Stimulated activated CD8-positive, alpha-beta memory T cell treated with anti-CD3 and anti-CD28 coated beads, Interleukin-15, amount 100 ng/mL, for 24 hours (primary cell): ENCODE measurements around the gene DHRS12.

Source experiments
- DNase-seq: peaks from one replicate; pipeline ENCODE4 v3.0.0-alpha.2; 2020; ENCODE audit warnings: low read depth

Gene DHRS12

GRCh38 chr13:51781246-51782022 is 22.5 kb downstream of the DHRS12 start:
- no peak for DNase-seq

DNA sequence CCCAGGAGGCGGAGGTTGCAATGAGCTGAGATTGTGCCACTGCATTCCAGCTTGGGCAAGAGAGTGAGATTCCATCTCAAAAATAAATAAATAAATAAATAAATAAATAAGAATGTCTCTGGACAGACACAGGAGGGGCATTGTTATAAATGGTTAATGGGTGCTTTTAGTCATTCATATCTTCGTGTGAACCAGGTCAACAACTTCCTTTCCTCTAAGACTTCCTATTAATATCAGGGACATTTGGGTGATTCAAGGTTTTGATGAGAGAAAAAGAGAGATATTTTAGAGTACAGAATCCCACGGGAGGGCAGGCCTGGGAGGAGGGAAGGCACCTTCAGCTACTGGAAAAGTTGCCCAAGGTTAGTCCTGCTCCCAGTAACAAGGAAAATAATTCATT is 23.9 kb downstream of the DHRS12 start:
- no peak for DNase-seq

DNA sequence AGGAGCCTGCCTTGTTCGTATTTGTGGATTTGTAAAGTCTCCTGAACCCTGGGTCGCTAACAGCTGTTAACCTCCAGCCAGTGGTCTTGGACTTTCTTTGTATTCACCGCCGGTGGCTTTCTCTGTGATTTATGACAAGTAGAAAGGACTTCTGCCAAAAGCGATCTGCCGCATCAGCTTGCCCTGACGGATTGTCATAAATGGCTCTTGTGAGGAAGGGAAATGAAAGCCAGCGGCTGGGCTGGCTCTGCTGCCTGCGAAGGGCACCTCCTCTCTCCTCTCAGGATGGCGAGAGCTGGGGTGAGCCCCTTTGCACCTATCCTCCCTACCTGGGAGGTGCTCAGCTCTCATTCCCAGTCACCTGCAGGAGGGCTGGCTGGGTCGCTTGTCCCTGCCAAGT is 25.6 kb downstream of the DHRS12 start:
- no peak for DNase-seq

DNA sequence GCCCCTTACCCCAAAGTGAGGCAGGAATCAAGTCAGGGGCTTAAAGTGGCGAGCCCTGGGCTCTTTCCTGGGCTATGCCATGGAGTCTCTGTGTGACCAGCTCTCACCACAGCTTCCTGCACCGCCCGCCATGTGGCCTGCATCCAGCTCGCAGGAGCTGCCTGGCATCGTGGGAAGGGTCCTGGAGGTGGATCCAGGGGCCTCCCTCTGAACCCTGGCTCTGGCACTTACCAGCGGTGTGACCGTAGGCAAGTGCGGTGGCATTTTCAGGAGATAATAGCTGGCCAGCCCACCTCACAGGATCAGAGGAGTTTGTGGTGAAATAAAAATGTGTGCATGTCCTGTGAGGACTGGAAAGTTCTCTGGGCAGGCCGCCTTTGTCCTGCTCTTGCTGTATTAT is 26.0 kb downstream of the DHRS12 start:
- DNase-seq = no peak

DNA sequence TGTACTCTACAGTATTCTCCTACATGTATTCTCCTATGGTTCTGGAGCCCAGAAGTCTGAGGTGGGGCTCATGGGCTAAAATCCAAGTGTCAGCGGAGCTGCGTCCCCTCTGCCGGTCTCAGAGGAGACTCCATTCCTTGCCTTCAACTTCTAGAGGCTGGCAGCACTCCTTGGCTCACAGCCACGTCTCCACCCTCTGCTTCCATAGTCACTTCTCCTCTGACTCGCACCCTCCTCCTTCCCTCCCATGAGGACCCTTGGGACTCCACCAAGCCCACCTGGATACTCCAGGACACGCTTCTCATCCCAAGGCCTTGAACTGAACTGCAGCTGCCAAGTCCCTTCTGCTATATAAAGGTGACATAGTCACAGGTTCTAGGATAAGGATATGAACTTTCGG is 27.8 kb downstream of the DHRS12 start:
- no peak for DNase-seq

GRCh38 chr13:51773515-51773914 is 30.4 kb downstream of the DHRS12 start:
- DNase-seq = no peak

GRCh38 chr13:51772781-51773180 is 31.2 kb downstream of the DHRS12 start:
- DNase-seq = no peak

GRCh38 chr13:51772105-51772455 is 31.9 kb downstream of the DHRS12 start:
- no peak for DNase-seq

GRCh38 chr13:51771418-51772104 is 32.4 kb downstream of the DHRS12 start:
- DNase-seq = no peak

- no peak for DNase-seq
Measured at GRCh38 chr13:51770681-51771417, 33.1 kb downstream of the DHRS12 start.

- no peak for DNase-seq
Measured at GRCh38 chr13:51770160-51770559, 33.8 kb downstream of the DHRS12 start.

DNA sequence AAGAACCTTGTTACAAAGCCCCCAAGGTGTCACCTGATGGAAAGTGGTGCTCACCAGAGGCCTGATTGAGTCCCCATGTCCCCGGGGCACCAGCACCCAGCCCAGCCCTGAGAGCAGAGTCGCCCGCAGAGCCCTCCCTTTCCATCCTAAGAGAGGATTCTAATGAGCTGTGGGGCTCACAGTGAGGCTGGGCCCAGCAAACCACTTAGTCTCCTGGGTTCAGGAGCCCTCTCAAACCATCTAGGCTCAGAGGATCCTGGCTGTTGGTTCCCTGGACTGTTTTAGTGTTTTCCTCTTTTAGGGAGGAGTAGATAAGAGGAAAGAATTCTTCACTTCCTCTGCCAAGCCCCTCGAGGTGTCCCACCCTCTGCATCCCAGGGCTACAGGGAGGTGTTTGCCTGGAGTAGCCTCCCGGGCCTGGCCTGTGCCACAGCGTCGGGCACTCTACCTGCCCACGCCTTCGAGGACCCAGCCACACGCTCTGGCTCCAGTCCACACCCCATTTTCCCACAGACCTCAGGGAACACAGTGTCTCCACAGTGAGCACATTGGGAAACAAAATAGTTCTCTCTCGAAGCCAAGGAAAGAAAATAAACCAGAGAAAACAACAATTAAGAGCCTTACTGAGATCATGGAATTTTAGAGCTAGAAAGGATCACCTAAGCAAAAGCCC is 34.4 kb downstream of the DHRS12 start:
- no peak for DNase-seq

- no peak for DNase-seq
Measured at GRCh38 chr13:51768976-51769375, 35.0 kb downstream of the DHRS12 start.

DNA sequence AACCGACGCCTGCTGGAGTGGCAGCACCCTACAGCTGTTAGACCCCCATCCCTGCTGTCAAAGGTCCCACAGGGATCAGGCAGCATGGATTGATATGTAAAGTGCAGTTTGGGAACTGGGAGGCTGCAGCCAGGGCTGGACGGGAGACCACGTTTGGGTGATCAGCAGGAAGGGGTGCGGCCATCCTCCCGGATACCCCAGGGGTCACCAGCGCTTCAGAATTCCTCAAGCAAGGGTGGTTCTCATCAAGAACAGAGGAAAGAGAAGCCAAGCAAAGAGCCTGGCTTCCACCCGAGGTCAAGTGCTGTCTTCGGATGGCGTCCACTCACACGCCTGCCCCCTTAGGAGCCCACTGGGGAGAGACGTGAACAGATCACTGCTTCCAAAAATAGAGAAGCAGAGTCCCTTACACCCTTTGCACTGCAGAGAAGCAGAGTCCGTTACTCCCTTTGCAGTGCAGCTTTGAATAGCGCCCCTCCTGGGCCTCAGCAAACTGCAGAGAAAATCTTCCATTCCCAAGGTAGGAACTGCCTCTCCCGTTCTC is 35.5 kb downstream of the DHRS12 start:
- DNase-seq = no peak

- no peak for DNase-seq
Measured at GRCh38 chr13:51767100-51767499, 36.9 kb downstream of the DHRS12 start.

DNA sequence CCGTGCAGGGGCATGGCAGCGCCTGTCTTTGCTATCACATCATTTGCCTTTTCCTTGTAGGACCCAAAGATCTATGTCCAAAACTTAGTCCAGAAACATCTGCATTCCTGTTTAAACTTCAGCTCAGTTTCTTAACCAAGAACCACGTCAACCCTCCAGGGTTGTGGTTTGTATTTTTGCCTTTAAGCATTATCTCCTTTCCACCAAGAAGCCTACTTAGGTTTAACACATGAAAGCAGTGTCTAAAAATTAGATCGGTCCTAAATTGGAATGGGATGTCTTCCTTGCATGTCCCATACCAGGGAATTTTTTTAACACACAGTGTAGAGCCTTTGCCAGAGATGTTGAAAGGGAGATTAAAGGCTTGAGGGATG is 38.8 kb downstream of the DHRS12 start:
- no peak for DNase-seq

GRCh38 chr13:51764184-51765141 is 39.5 kb downstream of the DHRS12 start:
- no peak for DNase-seq

DNA sequence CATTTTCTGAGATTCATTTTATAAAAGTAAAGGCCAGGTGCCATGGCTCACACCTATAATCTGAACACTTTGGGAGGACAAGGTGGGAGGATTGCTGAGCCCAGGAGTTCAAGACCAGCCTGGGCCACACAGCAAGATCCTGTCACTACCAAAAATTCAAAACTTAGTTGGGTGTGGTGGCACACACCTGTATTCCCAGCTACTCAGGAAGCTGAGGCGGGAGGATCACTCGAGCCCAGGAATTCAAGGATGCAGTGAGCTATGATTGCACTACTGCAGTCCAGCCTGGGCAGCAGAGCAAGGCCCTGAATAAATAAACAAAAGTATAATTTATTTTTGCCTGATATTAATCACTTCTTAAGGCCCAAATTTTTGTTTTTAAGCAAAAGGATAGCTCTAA is 40.5 kb downstream of the DHRS12 start:
- DNase-seq = no peak

DNA sequence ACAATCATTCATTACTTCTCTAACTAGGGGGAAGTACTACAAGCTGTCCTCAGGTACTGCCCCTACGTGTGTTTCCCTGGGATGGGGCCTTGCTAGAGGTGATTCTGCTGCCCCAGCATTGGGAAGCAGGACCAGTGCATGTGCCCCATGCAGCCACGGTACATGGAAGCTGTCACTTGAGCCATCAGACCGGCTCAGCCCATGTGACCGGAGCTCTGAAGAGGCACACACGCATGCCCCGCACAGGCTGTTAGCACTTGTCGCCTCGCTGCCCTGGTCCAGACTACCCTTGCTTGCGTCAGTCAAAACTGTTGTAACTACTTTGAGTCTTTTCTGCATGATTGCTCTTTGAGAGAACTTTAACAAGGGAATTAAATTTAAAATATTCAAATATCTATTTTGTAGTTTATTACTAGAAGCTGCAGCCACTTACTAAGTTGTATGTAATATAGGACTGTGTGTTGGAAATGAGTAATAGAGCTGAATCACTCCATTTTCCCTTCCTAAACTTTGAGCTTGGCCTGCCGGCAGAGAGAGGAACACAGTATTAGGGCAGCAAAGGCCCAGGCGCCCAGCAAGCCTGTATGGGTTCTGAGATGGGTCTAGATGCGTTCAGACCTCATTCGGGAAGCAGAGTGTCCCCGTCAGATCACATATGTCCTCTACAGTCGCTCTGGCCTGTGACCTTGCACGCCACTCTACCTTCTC is 42.2 kb downstream of the DHRS12 start:
- DNase-seq = no peak

DNA sequence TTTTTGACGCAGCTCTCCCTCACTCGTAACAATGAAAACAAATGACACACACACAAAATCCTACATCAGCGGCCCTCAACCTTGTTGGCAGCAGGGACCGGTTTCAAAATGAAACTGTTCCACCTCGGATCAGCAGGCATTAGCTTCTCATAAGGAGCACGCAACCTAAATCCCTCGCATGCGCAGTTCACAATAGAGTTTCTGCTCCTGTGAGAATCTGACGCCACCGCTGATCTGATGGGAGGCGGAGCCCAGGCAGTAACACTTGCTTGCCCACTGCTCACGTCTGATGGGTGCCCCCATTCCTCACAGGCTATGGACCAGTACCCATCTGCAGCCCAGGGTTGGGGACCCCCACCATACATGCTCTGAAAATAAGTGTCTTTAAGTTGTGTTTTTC is 43.4 kb downstream of the DHRS12 start:
- DNase-seq = no peak

- no peak for DNase-seq
Measured at GRCh38 chr13:51759240-51759639, 44.7 kb downstream of the DHRS12 start.
